Fibroblast of skin of scalp (primary cell): ENCODE measurements around the gene LRMDA.
A peak's percentile ranks its signal among the peaks of the same experiment; 100 is the strongest.
"Not testable (repeated sequence)": the region's sequence is repeated elsewhere in the genome, so short reads cannot be mapped to it uniquely, and the experiment has no call there.

ENCODE experiments used
- DNase-seq: peaks from one replicate; pipeline ENCODE4 v3.0.0-alpha.2; 2013

LRMDA gene

GRCh38 chr10:75722020-75722419 is 290.6 kb downstream of the LRMDA start:
- no peak for DNase-seq

- DNase-seq, result no peak
Observed at GRCh38 chr10:75722609-75723008, 291.2 kb downstream of the LRMDA start.

GRCh38 chr10:75723319-75723980 is 292.0 kb downstream of the LRMDA start:
- DNase-seq, result no peak

- DNase-seq, result no peak
Observed at GRCh38 chr10:75724047-75724446, 292.6 kb downstream of the LRMDA start.

GRCh38 chr10:75726522-75727483 is 295.4 kb downstream of the LRMDA start:
- DNase-seq, result no peak

- no peak for DNase-seq
Observed at GRCh38 chr10:75730847-75731246, 299.4 kb downstream of the LRMDA start.

GRCh38 chr10:75733135-75733890 is 301.9 kb downstream of the LRMDA start:
- no peak for DNase-seq

- DNase-seq, result no peak
Observed at GRCh38 chr10:75736151-75736640, 304.8 kb downstream of the LRMDA start.

GRCh38 chr10:75736889-75737579 is 305.6 kb downstream of the LRMDA start:
- no peak for DNase-seq

- no peak for DNase-seq
Observed at GRCh38 chr10:75737580-75737949, 306.1 kb downstream of the LRMDA start.

GRCh38 chr10:75738924-75739323 is 307.5 kb downstream of the LRMDA start:
- no peak for DNase-seq

- DNase-seq, result no peak
Observed at GRCh38 chr10:75739414-75740143, 308.2 kb downstream of the LRMDA start.

- DNase-seq, result peak; percentile 4
Observed at GRCh38 chr10:75740541-75740940, 309.1 kb downstream of the LRMDA start.

GRCh38 chr10:75742355-75742754 is 310.9 kb downstream of the LRMDA start:
- no peak for DNase-seq

- no peak for DNase-seq
Observed at GRCh38 chr10:75743291-75743778, 311.9 kb downstream of the LRMDA start.

- peak; percentile 58 for DNase-seq
Observed at GRCh38 chr10:75744261-75744660, 312.8 kb downstream of the LRMDA start.

- peak; percentile 27 for DNase-seq
Observed at GRCh38 chr10:75746356-75746755, 314.9 kb downstream of the LRMDA start.

GRCh38 chr10:75750093-75750875 is 318.9 kb downstream of the LRMDA start:
- DNase-seq, result not testable (repeated sequence)

GRCh38 chr10:75751232-75751631 is 319.8 kb downstream of the LRMDA start:
- DNase-seq, result no peak

- no peak for DNase-seq
Observed at GRCh38 chr10:75753621-75754020, 322.2 kb downstream of the LRMDA start.
